RWPE1 (cell line): ENCODE data around the gene MAML1.
"Not testable (repeated sequence)": the region's sequence is repeated elsewhere in the genome, so short reads cannot be mapped to it uniquely, and the experiment has no call there.

ENCODE experiments used
- CTCF ChIA-PET: fragments of 350-600 bp; sonication (Branson Sonifier 250); formaldehyde crosslinking; extraction: SDS; loops from one replicate; lab custom pipeline; 2021; lab: Yijun Ruan, JAX
- POLR2A ChIA-PET: fragments of 400-600 bp; formaldehyde crosslinking; extraction: SDS; loops from one replicate; lab custom pipeline; 2020; ENCODE audit warnings: antibody characterized with exemption; ENCODE audit not compliant: low non-redundant PET; lab: Yijun Ruan, JAX
- DNase-seq: peaks from one replicate; pipeline ENCODE4 v3.0.0; 2012; ENCODE audit warnings: low spot score
- H3K27ac ChIP-seq: fragments of 450-650 bp; 2 replicates; pipeline ENCODE4 v1.5.1; 2017
- CTCF ChIP-seq: fragments of 450-650 bp; conservative IDR thresholded peaks from 2 replicates; pipeline ENCODE4 v1.5.1; 2017; ENCODE audit warnings: low read depth, mild to moderate bottlenecking

MAML1 gene

GRCh38 chr5:179732918-179733771, 523 bp downstream of the MAML1 start:
- ChIA-PET POLR2A (interaction anchor here (0.6 to 1.2 kb wide), 2 partner anchors 62 to 110 kb away, joined by 3 to 5 read pairs; partner anchors contain the start of gene HNRNPH1), CTCF (interaction anchor here (0.6 kb wide), 1 partner anchor 84 kb away, joined by 4 read pairs; no protein-coding TSS in a partner anchor)
- H3K27ac ChIP-seq = peak overlapping the region; percentile 91
- DNase-seq = peak; percentile 39
- TF ChIP-seq CTCF = no peak

GRCh38 chr5:179733772-179734126, 1.1 kb downstream of the MAML1 start:
- ChIA-PET POLR2A (no interaction called here), CTCF (no interaction called here)
- no peak for TF ChIP-seq CTCF
- no peak for DNase-seq
- peak overlapping the region; percentile 91 for H3K27ac ChIP-seq

- POLR2A ChIA-PET = no interaction called here
- no peak for DNase-seq
- TF ChIP-seq CTCF = no peak
- no peak overlapping the region for H3K27ac ChIP-seq
- CTCF ChIA-PET = no interaction called here
Observed at GRCh38 chr5:179734536-179735164, 2.0 kb downstream of the MAML1 start.

- no peak overlapping the region for H3K27ac ChIP-seq
- ChIA-PET POLR2A (interaction anchor here (0.7 kb wide), 1 partner anchor 79 kb away, joined by 4 read pairs; no protein-coding TSS in a partner anchor), CTCF (interaction anchor here (0.7 to 1.3 kb wide), 2 partner anchors 25 to 75 kb away, joined by 3 to 5 read pairs; no protein-coding TSS in a partner anchor)
- no peak for DNase-seq
- no peak for TF ChIP-seq CTCF
Observed at GRCh38 chr5:179738742-179739141, 6.1 kb downstream of the MAML1 start.

- H3K27ac ChIP-seq, DNase-seq, CTCF ChIA-PET, POLR2A ChIA-PET: not testable (repeated sequence)
Observed at GRCh38 chr5:179744106-179744505, 11.5 kb downstream of the MAML1 start.

- CTCF ChIA-PET = interaction anchor here (0.8 kb wide), 1 partner anchor 16 kb away, joined by 4 read pairs; no protein-coding TSS in a partner anchor
- no peak for DNase-seq
Observed at GRCh38 chr5:179746872-179747271, 14.2 kb downstream of the MAML1 start.

More at GRCh38 chr5:179746872-179747271, 14.2 kb downstream of the MAML1 start:
- no peak for TF ChIP-seq CTCF
- H3K27ac ChIP-seq = no peak overlapping the region
- POLR2A ChIA-PET = no interaction called here
